IPS-18c (cell line): Measurements from ENCODE around the gene EMC9.
A peak's percentile ranks its signal among the peaks of the same experiment; 100 is the strongest.
"Not testable (repeated sequence)": the region's sequence is repeated elsewhere in the genome, so short reads cannot be mapped to it uniquely, and the experiment has no call there.

Source experiments
- H3K4me3 ChIP-seq: 2 replicates; pipeline ENCODE4 v1.7.0; 2013; ENCODE audit warnings: low read depth, mild to moderate bottlenecking, low read length, moderate library complexity; ENCODE audit not compliant: insufficient read depth
- H3K9me3 ChIP-seq: one replicate; pipeline ENCODE4 v1.6.1; 2013; ENCODE audit warnings: mild to moderate bottlenecking, low read length, moderate library complexity; ENCODE audit not compliant: control insufficient read depth, insufficient read depth

EMC9 gene

DNA sequence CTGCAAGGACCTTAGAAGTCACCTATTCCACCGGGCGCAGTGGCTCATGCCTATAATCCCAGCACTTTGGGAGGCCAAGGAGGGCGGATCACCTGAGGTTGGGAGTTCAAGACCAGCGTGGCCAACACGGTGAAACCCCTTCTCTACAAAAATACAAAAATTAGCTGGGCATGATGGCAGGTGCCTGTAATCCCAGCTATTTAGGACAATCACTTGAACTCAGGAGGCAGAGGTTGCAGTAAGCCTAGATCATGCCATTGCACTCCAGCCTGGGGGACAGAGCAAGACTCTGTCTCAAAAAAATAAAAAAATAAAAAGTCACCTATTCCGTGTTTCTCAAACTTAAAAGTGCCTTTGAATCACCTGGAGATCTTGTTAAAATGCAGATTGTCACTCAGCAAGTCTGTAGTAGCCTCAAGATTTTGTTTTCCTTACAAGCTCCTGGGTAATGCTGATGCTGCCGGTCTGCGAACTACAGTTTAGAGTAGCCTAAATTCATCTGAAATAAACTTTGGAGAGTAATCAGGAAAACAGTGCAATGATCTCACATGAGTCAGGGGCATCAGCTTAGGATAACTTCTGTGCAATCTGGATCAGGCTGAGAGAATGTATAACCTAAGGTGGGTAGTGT lies 35.7 kb downstream of the EMC9 start:
- not testable (repeated sequence) for H3K4me3 ChIP-seq, H3K9me3 ChIP-seq

DNA sequence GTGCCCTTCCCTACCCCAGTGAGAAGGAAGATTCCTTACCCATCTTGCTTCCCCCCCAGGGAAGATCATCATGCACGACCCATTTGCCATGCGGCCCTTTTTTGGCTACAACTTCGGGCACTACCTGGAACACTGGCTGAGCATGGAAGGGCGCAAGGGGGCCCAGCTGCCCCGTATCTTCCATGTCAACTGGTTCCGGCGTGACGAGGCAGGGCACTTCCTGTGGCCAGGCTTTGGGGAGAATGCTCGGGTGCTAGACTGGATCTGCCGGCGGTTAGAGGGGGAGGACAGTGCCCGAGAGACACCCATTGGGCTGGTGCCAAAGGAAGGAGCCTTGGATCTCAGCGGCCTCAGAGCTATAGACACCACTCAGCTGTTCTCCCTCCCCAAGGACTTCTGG lies 37.9 kb downstream of the EMC9 start:
- Histone ChIP-seq H3K9me3 (no peaks in the 10 kb centered on the region), H3K4me3 (no peak overlapping the region)

DNA sequence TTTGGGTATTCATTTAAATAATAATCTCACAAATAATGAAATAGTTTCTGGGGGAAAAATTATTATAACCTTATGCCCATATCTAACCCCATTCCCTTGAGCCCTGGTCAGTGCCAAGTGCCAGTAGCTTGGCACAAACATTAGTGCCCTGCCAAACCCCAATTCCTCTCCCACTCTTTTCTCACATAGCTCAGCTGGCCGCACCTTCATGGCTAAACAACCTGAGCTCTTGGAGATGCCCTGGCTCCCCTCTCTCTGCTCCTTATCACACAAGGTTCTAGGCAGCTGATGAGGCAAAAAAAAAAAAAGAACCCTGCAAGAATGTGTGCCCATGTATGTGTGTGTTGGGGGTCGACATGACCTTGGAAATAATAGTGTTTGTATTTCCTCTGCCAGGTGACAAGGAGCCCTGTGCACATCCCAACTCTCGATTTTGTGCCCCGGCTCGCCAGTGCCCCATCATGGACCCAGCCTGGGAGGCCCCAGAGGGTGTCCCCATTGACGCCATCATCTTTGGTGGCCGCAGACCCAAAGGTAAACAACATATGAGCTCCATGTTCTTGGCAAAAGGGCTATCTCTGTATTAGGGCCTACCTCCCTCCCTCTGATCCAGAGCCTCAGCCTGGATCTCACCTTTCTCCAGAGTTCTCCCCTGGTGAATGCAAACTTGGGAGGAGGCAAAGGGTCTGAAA lies 38.9 kb downstream of the EMC9 start:
- Histone ChIP-seq H3K4me3 (no peak overlapping the region), H3K9me3 (no peaks in the 10 kb centered on the region)

DNA sequence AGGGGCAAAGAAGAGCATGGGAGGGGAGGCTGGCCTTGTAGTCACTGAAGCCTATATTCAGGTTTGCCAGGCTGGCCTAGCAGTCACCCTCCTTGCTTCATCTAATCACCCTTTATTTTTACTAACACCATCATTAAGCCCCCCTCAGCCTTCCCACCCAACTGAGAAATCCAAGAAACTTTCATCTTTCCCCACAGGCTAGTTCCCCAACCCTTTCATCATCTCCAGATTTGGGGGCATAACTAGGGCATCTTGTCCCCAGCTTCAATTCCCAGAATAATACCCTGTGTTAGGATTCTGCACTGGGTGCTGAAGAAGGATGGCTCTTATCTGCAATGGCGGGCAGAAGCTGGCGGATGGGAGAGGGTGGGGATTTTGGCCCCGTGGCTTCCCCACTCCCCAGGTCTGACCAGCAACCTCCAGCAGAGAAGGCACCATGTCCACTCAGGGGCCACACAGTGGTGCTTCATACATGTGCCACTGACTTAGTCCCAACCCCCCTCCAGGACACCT lies 40.4 kb downstream of the EMC9 start:
- Histone ChIP-seq H3K9me3 (no peaks in the 10 kb centered on the region), H3K4me3 (no peak overlapping the region)

DNA sequence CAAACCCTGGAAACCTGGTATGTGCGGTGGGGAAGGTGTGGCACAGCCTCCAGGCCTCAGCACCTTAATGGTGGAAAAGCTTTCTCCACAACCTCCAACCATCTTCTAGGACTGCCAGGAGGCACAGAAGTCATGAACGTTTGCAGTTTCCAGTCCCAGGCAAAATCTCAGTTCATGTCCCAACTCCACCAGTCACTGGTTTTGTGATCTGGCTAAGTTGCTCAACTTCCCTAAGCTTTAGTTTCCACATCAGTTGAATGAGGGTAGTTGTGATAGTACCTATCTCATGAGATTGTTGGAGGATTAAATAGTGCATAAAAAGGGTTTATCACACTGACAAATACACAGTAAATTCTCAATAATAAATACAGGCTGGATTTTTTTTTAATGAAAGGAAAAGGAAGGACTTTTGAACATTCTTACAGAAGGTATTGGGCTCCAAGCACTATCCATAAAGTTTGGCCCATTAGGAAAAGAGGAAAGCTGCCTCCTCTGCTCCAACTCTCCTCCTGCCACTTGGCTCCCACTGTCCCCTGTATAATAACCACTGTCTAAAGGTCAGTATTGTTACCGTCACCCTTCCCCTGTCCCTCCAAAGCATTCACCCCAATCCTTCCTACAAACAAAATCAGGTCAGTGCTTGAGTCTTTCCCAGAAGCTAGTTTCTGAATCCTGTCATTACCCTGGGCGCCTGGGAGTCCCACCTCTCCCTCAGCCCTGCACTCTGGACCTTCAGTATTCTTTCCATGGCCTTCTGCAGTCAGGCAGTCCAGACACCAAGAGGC lies 41.0 kb downstream of the EMC9 start:
- Histone ChIP-seq H3K9me3 (no peaks in the 10 kb centered on the region), H3K4me3 (no peak overlapping the region)

DNA sequence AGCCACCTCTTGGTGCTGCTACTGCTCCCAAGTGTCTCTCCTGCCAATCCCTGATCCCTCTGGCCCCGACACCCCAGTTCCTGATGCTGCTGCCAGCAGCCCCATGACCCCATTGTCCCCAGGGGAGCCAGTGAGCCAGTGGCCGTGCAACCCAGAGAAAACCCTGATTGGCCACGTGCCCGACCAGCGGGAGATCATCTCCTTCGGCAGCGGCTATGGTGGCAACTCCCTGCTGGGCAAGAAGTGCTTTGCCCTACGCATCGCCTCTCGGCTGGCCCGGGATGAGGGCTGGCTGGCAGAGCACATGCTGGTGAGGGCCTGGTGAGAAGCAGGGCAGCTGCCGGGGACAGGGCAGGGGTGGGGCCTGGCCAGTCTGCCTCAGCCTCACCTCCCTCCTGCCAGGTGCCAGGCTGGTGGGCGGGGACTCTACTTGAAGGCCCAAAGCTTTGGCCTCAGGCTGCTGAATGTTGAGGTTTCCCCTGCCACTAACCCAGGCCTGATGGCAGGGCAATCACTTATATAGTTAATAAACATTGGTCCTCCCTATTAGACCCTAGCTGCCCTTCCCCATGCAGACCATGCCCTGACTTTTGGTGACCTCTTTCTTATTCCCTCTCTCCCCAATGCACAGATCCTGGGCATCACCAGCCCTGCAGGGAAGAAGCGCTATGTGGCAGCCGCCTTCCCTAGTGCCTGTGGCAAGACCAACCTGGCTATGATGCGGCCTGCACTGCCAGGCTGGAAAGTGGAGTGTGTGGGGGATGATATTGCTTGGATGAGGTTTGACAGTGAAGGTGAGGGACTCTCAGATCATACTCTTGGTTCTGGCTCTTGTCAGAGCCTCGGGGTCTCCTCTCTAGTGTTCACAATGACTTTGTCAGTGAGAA lies 42.2 kb downstream of the EMC9 start:
- no peak overlapping the region for H3K4me3 ChIP-seq
- no peaks in the 10 kb centered on the region for H3K9me3 ChIP-seq

DNA sequence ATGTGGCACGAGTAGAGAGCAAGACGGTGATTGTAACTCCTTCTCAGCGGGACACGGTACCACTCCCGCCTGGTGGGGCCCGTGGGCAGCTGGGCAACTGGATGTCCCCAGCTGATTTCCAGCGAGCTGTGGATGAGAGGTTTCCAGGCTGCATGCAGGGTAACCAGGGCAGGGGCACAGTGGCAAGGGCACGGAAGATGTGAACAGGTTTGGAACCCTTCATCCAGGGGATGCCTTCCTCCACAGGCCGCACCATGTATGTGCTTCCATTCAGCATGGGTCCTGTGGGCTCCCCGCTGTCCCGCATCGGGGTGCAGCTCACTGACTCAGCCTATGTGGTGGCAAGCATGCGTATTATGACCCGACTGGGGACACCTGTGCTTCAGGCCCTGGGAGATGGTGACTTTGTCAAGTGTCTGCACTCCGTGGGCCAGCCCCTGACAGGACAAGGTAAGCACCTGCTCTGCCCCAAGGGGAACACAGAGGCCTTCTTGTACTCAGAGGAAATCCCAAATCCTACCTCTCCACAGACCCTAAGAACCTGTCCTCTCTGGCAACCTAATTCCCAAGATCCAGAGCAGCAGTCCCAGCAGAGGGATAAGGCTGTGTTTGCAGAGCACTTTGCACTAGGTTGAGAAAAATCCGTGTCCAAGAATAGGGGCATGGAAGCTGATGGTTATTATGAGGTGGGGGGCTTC lies 43.0 kb downstream of the EMC9 start:
- no peak overlapping the region for H3K4me3 ChIP-seq
- H3K9me3 ChIP-seq, result no peaks in the 10 kb centered on the region

DNA sequence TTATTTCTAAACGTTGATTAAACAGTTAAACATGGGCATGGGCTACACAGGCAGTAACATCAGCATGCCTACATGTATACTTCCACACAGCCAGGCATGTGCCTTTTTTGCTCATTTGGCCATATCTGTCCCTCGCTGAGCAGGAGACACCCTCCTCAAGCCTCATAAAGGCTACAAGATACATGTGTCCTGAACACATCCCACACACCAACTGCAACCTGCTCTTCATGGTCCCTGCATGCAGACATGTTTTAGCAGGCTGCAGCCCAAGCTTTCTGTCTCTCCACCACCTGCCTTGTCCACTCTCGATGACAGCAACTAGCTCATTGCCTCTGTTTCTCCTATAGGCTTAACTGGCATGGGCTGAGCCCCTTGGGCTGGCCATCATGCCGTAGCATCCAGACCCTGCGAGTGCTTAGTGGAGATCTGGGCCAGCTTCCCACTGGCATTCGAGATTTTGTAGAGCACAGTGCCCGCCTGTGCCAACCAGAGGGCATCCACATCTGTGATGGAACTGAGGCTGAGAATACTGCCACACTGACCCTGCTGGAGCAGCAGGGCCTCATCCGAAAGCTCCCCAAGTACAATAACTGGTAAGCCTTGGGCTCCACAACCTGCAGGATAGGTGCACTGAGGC lies 44.7 kb downstream of the EMC9 start:
- no peak overlapping the region for H3K4me3 ChIP-seq

DNA sequence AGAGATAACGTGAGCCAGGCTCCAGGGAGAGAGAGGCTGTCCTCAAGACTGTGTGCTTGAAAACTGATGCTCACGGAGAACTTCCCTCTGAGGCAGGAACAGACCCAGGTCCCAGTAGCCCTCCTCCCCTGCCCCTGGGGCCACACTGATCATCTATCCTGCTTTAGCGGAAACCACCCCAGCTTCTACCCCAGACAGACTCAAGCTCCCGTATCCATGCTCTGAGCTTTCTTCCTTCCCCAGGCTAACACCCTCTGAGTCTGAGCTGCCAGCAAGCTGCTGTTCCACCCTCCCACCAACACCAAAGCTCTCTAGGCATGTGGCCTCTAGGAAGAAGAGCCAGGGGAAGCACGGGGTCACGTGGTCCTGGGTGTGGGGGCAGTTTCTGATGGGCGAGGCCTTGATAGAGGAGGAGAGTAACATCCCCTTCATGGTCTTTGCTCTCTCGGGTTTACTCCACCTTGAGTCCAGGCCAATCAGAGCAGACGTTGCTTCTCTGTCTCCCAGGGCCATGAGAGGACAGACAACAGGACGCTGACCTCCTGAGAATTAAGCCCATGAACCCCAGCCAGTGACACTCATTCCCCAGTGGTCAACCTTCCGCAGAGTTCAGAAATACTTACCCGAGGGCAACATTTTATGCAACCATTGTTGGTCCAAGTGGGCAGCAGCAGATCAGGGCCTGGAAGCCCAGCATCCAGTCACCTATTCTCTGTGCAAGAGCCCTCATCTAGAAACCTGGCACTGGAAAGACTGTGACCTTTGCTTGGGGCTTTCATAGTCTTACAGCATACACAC lies 45.9 kb downstream of the EMC9 start:
- Histone ChIP-seq H3K4me3 (peak overlapping the region; percentile 85), H3K9me3 (no peaks in the 10 kb centered on the region)

More for the DNA sequence above, 44.7 kb downstream of the EMC9 start:
- H3K9me3 ChIP-seq, result no peaks in the 10 kb centered on the region

DNA sequence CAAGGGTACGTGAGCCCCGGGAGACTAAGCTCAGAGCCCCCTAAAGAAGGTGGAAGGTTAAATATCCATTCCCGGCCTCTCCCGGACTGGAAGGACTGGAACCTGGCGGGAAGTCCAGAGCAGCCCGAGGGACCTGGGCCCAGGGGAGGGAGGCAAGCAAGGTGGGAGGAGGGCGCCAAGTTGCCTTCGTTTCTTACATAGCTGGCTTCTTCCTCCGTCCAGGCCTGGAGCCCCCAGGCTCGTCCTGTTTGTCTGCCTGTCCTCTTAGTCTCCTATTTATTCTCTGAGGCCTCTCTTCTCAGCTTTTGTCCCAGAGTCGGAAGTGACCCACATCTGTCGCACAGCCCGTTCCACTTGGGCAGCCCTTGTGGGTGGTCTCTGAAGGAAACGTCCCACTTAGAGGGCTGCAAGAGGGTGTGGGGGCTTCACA lies 46.5 kb downstream of the EMC9 start:
- Histone ChIP-seq H3K9me3 (no peaks in the 10 kb centered on the region), H3K4me3 (peak overlapping the region; percentile 85)

DNA sequence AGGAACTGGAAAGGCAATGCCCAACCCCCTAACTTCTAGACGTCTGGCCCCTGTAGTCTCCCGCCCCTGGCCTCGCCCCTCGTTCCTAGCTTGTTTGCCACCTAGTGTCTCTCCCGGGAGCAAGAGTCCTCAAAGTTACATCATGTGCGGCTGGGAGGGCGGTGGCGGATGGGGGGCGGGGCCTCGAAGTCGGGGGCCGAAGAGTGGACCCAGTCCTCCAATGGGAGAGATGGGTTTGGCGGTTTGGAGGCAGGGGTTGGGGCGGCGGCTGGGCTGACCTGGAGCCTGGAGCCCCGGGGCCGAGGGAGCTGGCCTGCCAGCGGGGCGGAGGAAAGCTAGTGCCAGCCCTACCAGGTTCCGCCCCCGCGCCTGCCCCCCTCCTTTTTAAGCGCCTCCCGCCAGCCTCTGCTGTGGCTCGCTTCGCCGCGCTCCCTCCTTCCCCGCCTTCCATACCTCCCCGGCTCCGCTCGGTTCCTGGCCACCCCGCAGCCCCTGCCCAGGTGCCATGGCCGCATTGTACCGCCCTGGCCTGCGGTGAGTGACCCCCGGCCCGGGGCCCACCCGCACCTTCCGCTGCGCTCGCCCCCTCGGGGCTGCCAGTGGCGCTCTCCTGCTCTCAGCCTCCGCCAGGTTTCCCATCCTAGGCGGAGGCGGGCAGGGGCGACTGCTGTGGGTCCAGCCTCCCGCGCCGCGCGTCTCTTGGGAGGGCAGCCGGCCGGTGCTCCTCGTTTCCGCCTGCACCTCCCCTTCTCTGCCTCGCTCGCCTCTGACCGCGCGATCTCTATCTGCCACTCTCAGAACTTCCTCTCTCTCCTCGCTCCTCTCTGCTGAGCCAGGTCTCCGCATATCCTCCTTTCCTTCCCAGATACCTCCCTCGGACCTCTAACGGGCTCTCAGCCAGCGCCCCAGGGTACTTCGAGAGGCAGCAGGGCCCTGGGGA lies 47.2 kb downstream of the EMC9 start, which contains the start of gene PCK2:
Gene PCK2 (plus strand): TSS at position 411 of the 940 bp plus-strand sequence. CDS start 95 bp downstream, at position 506.
- H3K4me3 ChIP-seq, result peak within 1 kb of the TSS; percentile 85
- H3K9me3 ChIP-seq, result no peaks in the 10 kb centered on the region

DNA sequence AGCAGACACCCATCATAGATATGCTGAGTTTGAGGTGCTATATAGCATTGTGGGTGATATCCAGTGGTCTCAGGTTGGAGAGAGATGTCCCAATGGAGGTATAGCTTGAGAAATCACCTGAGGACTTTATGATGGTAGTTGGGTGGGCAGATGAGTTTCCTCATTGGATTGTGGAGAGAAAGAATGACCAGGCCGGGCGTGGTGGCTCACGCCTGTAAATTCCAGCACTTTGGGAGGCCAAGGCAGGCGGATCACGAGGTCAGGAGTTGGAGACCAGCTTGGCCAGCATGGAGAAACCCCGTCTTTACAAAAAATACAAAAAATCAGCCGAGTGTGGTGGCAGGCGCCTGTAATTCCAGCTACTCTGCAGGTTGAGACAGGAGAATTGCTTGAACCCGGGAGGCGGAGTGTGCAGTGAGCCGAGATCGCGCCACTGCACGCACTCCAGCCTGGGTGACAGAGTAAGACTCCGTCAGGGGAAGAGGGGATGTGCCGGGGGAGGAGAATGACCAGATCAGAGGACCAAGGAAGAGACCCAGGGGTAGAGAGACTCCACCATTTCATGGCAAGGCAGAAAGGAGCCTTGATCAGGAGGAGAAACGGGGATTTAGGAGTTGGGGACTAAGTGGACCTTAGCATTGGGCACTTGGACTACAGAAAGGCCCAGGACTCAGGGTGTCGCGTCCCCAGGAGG lies 48.0 kb downstream of the EMC9 start:
- H3K4me3 ChIP-seq, result peak overlapping the region; percentile 9; the same call in 1 of the 2 replicates
- H3K9me3 ChIP-seq, result no peaks in the 10 kb centered on the region

DNA sequence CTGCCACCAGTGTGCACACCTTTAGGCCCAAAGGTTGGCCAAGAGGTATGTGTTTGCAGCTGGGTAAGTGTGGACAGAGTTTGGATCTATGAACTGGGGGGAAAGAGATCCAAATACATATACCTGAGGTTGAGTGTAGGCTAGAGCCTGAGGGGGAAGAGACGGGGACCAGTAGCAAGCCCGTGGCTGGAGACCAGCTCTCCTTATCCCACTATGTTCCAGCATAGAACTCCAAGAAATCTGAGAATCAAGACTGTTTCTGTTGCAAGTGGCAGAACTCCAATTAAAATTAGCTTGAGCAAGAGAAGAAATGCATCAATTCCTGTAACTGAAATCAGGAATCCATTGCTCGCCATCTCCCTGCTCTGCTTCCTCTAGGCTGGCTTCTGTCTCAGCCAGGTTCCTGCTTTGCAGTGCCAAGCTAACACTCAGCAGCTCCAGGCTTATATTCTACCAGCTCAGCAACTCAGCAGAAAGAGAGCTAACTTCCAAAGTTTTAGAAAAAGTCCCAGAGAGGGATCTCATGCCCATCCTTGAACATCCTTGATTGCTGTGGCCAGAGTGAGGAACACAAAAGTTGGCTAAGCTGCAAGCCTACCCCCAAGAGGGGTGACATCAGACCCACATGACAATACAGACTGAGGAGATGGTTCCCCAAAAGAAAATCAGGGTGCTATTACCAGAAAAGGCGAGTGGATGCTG lies 48.7 kb downstream of the EMC9 start:
- Histone ChIP-seq H3K9me3 (no peaks in the 10 kb centered on the region), H3K4me3 (no peak overlapping the region)
